GM21423 (cell line): ENCODE data around the gene RHOV.
"Not testable (repeated sequence)": the region's sequence is repeated elsewhere in the genome, so short reads cannot be mapped to it uniquely, and the experiment has no call there.

Experiments used
- ATAC-seq: cut with Tn5 transposase; IDR thresholded peaks from one replicate; pipeline ENCODE4 v1.9.1; 2021; ENCODE audit warnings: mild to moderate bottlenecking, moderate library complexity; ENCODE audit not compliant: unreplicated experiment

Gene RHOV

GRCh38 chr15:40875991-40876730 is 2.1 kb upstream of the RHOV start:
- no peak for ATAC-seq

- no peak for ATAC-seq
These were observed 992 bp downstream of the RHOV start for GRCh38 chr15:40872791-40873693.

- ATAC-seq, result no peak
These were observed 2.1 kb downstream of the RHOV start for GRCh38 chr15:40871749-40872617.

GRCh38 chr15:40870716-40871115 is 3.3 kb downstream of the RHOV start:
- no peak for ATAC-seq

GRCh38 chr15:40869686-40870085 is 4.3 kb downstream of the RHOV start:
- no peak for ATAC-seq

GRCh38 chr15:40867199-40867598 is 6.8 kb downstream of the RHOV start:
- ATAC-seq, result no peak

GRCh38 chr15:40863660-40864270 is 10.3 kb downstream of the RHOV start:
- no peak for ATAC-seq

GRCh38 chr15:40861147-40861546 is 12.9 kb downstream of the RHOV start:
- ATAC-seq, result not testable (repeated sequence)

GRCh38 chr15:40859206-40859851 is 14.7 kb downstream of the RHOV start:
- no peak for ATAC-seq

- no peak for ATAC-seq
These were observed 15.3 kb downstream of the RHOV start for GRCh38 chr15:40858706-40859105.

GRCh38 chr15:40857601-40858341 is 16.3 kb downstream of the RHOV start:
- ATAC-seq, result peak; percentile 62

- ATAC-seq, result no peak
These were observed 17.3 kb downstream of the RHOV start for GRCh38 chr15:40856746-40857145.

GRCh38 chr15:40855706-40856234 is 18.3 kb downstream of the RHOV start:
- no peak for ATAC-seq

- no peak for ATAC-seq
These were observed 19.9 kb downstream of the RHOV start for GRCh38 chr15:40854161-40854560.

GRCh38 chr15:40853241-40853890 is 20.7 kb downstream of the RHOV start:
- ATAC-seq, result no peak

GRCh38 chr15:40852529-40852928 is 21.5 kb downstream of the RHOV start:
- no peak for ATAC-seq

- ATAC-seq, result no peak
These were observed 23.4 kb downstream of the RHOV start for GRCh38 chr15:40850576-40851112.

- peak; percentile 59 for ATAC-seq
These were observed 26.6 kb downstream of the RHOV start for GRCh38 chr15:40847223-40847961.
